Measurements from ENCODE around the gene PDCD4.

PDCD4 gene

DNA sequence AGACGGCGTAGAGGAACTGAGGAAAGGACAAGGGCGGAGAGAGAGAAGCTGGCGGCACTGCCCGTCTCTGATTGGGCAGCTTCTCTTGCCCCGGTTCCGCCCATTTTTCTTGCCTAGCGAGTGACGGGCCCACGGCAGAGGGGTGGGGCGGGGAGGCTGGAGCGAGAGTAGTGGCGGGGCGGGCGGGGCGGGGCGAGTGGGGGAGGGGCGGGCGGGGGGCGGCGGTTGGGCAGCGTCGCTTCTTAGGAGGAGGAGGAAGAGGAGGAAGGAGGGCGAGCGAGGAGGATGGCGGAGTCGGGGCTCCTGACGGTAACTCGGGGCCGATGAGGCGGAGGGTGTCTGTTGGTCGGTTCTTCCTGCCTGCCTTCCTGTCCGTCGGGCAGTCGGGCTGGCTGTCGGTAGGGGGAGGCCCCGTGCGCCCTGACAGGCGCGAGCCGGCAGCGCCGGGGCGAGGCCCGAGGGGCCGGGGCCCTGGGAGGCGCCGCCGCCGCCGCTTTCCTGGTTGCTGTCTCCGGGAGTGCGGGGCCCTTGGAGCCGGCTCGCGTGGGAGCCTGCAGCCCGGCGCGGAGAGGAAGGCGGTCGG, 47.7 kb downstream of the PDCD4 start, which contains the start of gene SHOC2:
Gene SHOC2, plus strand, starts transcription at position 256 of the 583 bp plus-strand sequence. CDS start 44,755 bp downstream, outside the sequence.
- peak; percentile 95 to 97 for DNase-seq (ENCODE audit: low read depth in 2 of 2)

DNA sequence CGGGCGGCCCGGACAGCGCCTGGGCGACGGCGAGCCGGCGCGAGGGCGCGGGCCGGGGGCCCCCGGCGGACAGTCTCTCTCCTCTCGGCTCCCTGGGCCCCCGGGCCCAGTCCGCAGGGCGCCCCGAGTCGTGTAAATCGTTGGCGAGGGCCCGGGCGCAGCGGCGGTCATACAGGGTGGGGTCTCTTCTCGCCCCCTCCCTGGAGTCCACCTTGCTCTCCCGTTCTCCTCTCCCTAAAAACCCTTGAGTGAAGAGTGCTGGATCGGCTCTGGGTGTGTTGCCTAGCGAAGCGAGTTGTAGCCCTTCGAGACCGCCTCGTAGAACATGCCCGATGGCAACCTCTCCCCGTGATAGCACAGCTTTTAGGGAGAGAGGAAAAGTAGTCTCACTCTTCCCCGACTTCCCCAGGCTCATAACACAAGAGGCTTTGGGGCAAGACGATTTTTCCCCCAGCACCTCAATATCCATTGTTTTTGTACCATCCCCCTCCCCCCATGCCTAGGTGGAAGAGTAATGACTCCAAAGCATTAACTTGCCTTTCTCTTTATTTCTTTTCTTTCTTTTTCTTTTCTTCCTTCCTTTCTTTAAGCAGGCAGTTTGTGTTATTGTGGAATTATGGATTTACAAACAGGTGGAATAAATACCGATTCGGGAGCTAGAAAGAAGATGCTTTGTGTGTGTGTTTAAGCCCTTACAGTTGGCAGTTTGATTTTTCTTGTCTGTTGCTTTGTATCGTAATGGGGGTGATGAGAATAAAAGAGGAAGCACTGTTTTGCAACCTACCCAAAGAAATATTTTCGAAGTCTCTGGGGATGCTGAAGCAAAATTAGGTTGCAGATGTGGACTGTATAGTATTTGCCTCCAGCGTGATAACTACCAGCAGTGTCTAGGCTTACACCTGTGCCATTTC, 48.5 kb downstream of the PDCD4 start:
- peak in 1 of 2 experiments; percentile 14 for DNase-seq (ENCODE audit: low read depth in 2 of 2)

DNA sequence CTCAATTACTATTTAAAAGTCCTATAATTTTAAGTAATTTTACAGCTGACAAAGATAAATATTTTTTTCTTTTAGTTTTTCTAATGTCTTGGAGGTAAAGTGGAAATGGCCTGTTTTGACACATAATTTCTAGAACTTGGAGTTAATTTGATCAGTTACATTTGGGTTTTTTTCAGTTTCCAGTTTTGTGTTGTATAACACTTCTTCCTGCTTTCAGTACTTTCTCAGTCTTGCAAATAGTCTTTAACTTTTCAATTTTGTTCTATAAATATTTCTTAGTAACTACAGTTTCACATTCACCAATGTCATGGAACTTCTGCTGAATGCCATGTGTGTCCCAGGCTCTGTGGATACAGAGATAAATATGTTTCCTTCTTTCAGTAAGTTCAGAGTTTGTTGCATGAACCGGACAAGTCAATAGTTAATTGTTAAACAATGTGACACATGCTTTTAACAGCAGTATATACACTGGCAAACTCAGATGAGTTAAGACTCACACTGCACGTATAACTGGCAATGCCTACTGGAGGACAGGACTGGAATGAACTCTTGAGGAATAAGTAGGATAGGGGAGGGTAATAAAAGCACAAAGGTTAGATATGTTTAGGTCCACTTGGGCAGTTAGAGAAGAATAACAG, 52.2 kb downstream of the PDCD4 start:
- DNase-seq (ENCODE audit: low read depth in 2 of 2) = no peak

DNA sequence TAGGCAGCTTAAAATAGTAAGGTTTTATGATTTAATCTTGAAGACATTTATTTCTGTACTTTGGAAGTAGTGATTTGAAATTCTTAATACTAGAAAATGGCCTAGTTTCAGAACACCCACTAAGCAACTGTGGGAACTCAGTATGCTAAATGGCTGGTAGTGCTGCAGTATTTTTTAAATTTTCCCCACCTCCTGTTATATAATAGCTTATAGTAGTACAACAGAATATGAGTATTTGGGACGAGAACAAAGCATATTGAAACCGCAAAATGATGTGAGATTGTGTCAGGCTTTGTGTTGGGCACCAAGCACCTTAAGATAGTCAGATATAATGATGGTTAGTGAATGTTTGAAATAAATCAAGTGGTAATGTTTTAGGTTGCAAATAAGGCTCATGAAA, 55.7 kb downstream of the PDCD4 start:
- DNase-seq (ENCODE audit: low read depth in 2 of 2) = no peak

DNA sequence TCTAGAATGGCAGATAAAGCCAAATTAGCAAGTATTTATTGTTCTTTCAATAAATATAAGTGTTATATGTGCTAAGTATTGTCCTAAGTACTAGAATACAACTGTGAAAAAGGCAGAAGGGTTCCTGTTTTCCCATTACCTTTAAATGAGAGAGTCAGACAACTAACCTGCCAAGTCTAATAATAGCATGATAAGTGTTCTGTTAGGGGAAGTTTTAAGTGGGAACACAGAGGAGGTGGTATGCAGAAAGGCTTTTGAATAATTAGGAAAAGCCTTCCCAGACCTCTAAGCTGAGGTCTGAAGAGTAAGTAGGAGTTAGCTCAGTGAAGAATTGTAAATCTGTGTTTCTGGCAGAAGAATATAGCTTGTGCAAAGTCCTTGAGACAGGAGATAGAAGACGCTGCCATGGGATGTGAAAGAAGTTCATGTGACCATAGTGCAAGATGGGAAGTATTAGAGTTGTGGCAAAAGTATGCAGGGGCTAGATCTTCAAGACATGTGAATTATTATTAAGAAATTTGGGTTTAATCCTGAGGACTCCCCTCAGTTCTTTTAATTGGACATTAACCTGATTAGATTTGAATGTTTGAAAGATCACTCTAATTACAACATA, 60.1 kb downstream of the PDCD4 start:
- DNase-seq (ENCODE audit: low read depth in 2 of 2) = no peak

GRCh38 chr10:110932505-110933180, 60.9 kb downstream of the PDCD4 start:
- DNase-seq (ENCODE audit: low read depth in 2 of 2) = no peak

GRCh38 chr10:110936757-110937156, 65.0 kb downstream of the PDCD4 start:
- DNase-seq (ENCODE audit: low read depth in 2 of 2) = no peak

GRCh38 chr10:110939419-110939818, 67.7 kb downstream of the PDCD4 start:
- no peak for DNase-seq (ENCODE audit: low read depth in 2 of 2)

DNA sequence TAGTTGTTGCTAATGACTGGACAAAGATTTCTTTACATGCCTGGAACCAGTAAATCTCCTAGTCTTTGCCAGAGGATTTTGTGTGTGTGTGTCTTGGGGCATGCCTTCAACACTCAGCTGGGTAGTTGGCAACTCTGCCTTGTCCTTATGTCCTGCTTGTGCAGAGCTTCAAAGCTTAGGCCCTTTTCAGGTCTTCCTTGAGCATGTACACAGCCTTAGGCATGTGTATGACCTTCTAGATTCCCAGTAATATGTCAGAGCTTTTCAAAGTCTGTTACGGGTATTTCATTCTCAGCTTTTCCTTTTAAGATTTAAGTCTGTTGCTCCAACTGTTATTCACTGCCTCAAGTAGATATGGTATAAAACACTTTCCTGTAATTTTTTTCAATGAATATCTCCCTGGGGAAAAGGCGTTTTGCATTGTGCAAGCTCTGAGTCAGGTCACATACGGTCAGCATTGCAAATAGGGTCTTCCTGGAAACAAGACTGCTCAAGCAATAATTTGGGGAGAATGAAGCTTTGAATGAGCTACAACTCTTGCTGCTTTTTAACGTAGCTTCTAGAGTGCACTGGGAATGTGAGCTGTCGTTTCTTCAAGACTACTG, 73.2 kb downstream of the PDCD4 start:
- no peak for DNase-seq (ENCODE audit: low read depth in 2 of 2)

GRCh38 chr10:110946496-110946895, 74.8 kb downstream of the PDCD4 start:
- no peak for DNase-seq (ENCODE audit: low read depth in 2 of 2)

DNA sequence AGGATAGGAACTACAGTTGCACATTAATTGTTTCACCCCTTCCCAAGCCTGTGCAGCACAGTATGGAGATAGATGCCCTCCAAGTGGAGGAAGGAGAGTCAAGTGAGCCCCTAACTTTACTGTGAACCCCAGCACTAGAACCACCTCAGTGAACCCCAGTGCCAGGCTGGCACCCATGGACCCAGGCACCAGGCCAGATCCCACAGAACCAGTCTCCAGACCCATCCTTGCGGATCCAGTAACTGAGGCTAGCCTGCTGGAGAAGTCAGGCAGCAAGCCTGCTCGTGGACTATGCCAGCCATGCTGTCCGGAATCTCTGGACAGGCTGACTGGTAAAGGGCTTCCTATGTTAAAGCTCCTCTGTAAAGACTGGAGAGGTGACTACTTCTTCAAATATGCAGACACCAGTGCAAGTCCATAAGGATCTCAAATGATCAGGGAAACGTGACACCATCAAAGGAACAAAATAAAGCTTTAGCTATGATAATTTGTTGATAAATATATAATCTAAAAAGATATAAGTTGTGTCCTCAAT, 75.4 kb downstream of the PDCD4 start:
- DNase-seq (ENCODE audit: low read depth in 2 of 2) = no peak
